ENCODE measurements around the gene RBM20. TPM values are rescaled to one million over a fixed set of nuclear protein-coding genes. Genes with fewer than 3 reads are reported as not detected.
"Not testable (repeated sequence)": the region's sequence is repeated elsewhere in the genome, so short reads cannot be mapped to it uniquely, and the experiment has no call there.

Gene RBM20
- total and polyA plus RNA-seq, 10 of the 15 experiments (the other 5 are each of a cell fraction or from before 2014, with no cell fraction given), result 0.04 to 0.26 (median 0.15) TPM

DNA sequence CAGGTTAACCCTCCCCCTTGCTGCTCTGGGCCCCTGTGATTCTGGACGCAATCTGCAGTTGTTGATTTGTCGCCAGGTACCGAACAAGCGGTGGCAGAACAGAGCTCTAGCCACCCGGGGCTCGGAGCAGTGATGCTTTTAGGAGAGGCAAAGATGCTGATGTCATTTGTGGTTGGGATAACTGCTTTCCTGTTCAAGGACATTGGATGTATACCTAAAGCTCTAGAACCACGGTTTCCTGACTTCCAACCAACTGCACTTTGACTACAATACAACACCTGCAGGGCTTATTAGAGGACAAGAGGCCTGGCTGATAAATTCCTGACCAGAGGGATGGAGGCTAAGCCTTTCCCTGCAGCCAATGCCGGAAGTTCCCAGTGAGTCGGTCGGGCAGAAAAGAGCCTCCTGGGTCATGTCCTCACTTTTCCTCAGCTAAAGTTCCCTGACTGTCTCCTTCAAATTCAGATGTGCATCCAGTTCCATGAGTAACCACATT, 6.5 kb upstream of the RBM20 start (continued):
- TF ChIP-seq, protein P1, sequence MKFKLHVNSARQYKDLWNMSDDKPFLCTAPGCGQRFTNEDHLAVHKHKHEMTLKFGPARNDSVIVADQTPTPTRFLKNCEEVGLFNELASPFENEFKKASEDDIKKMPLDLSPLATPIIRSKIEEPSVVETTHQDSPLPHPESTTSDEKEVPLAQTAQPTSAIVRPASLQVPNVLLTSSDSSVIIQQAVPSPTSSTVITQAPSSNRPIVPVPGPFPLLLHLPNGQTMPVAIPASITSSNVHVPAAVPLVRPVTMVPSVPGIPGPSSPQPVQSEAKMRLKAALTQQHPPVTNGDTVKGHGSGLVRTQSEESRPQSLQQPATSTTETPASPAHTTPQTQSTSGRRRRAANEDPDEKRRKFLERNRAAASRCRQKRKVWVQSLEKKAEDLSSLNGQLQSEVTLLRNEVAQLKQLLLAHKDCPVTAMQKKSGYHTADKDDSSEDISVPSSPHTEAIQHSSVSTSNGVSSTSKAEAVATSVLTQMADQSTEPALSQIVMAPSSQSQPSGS (IDR thresholded peaks at IDR 0.05; ENCODE audit: low read length), result no peak
- no peak for TF ChIP-seq PAX8 (IDR thresholded peaks at IDR 0.05)
- TF ChIP-seq ZZZ3 (IDR thresholded peaks at IDR 0.05; ENCODE audit: control insufficient read depth, insufficient read length, low read depth), result no peak
- TF ChIP-seq RB1 (IDR thresholded peaks at IDR 0.05; ENCODE audit: borderline replicate concordance), result no peak

DNA sequence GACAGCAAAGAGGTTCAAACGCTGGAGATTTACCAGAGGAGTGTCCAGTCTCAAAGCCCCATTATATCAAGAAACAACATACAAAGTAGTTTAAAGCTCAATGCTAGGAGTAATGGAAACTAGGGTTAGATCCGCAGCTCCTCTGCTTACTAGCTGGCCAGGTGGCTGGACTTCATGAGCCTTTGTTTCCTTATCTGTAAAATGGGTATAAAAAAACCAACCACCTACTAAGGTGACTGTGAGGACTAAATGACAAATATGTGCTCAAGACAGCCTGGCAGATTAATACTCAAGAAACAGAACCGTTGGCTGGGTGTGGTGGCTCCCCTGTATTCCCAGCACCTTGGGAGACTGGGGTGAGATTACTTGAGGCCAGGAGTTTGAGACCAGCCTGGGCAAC, 5.8 kb upstream of the RBM20 start:
- ATAC-seq, result no peak
- in situ Hi-C loops (cut with MboI) (no loop called here), intact Hi-C loops (cut with micrococcal nuclease; ENCODE audit: unreplicated experiment) (no loop called here)
- TF ChIP-seq, protein P2, sequence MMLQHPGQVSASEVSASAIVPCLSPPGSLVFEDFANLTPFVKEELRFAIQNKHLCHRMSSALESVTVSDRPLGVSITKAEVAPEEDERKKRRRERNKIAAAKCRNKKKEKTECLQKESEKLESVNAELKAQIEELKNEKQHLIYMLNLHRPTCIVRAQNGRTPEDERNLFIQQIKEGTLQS (IDR thresholded peaks at IDR 0.05; ENCODE audit: borderline replicate concordance, extremely low read depth, low read depth, low read length), result no peak
- Histone ChIP-seq H3K79me2 (ENCODE audit: control insufficient read depth, insufficient read depth, low read length) (no peaks in the 10 kb centered on the region), H3K27ac (ENCODE audit: control insufficient read depth, insufficient read depth) (no peak overlapping the region), H3K36me3 (ENCODE audit: control insufficient read depth in 2 of 2, insufficient read depth in 2 of 2, low read length in 1 of 2) (no peaks in the 10 kb centered on the region), H4K20me1 (ENCODE audit: control insufficient read depth, insufficient read depth) (no peaks in the 10 kb centered on the region), H3K4me2 (ENCODE audit: control insufficient read depth, insufficient read depth) (no peak overlapping the region), H3K4me3 (no peak overlapping the region), H3K9me3 (replicated peaks; ENCODE audit: control insufficient read depth, insufficient read depth, low read length) (no peaks in the 10 kb centered on the region), H3K4me1 (ENCODE audit: control insufficient read depth, insufficient read depth, low read length) (peaks cover 4% of the 10 kb centered on the region; the same call in 1 of the 2 replicates), H3K27me3 (replicated peaks in 1 of 2; ENCODE audit: control insufficient read depth in 2 of 2, insufficient read depth in 2 of 2, low read length in 1 of 2) (peaks cover 5 to 13% of the 10 kb centered on the region in 2 experiments), H2AFZ (ENCODE audit: control insufficient read depth, low read depth, low read length) (no peak overlapping the region), H3K9ac (ENCODE audit: control insufficient read depth, insufficient read depth, low read length) (no peak overlapping the region)
- ChIA-PET RAD21 (ENCODE audit: unreplicated experiment) (no interaction called here), SMC1A (ENCODE audit: uncharacterized antibody, unreplicated experiment) (interaction anchor here (1.1 to 1.2 kb wide), 3 partner anchors 9 to 22 kb away, joined by 3 to 6 read pairs (median 3); no protein-coding TSS in a partner anchor), POLR2A (interaction anchor here (1.1 kb wide), 1 partner anchor 18 kb away, joined by 3 read pairs; no protein-coding TSS in a partner anchor), CTCF (interaction anchor here (1.6 kb wide), 2 partner anchors 26 to 34 kb away, joined by 4 to 7 read pairs; no protein-coding TSS in a partner anchor)
- WGBS (ENCODE audit: insufficient coverage, insufficient replicate concordance, low lambda C conversion rate, missing lambda C conversion rate), result 46% methylated on average over 3 of the region's 3 CpGs
- no peak for DNase-seq (ENCODE audit: low read depth, low spot score)
- BruUV-seq (replicated peaks), result no TSS peak
- FAIRE-seq, result no peak

DNA sequence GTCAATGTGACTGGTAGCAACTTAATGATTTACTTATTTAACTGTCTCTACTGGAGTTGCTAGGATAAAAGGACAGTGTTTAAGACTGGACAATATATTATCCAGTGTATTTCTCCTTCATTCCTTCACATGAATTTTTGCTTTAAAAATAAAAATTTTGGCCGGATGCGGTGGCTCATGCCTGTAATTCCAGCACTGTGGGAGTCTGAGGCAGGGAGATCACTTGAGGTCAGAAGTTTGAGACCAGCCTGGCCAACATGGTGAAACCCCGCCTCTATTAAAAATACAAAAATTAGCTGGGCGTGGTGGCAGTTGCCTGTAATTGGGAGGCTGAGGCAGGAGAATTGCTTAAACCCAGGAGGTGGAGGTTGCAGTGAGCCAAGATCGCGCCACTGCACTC, 5.1 kb upstream of the RBM20 start:
- H4K20me1 ChIP-seq (ENCODE audit: control insufficient read depth, insufficient read depth); H3K4me2 ChIP-seq (ENCODE audit: control insufficient read depth, insufficient read depth); RAD21 ChIA-PET (ENCODE audit: unreplicated experiment); ATAC-seq; H3K27ac ChIP-seq (ENCODE audit: control insufficient read depth, insufficient read depth); H3K79me2 ChIP-seq (ENCODE audit: control insufficient read depth, insufficient read depth, low read length); H3K9ac ChIP-seq (ENCODE audit: control insufficient read depth, insufficient read depth, low read length); H3K9me3 ChIP-seq (replicated peaks; ENCODE audit: control insufficient read depth, insufficient read depth, low read length); H3K4me1 ChIP-seq (ENCODE audit: control insufficient read depth, insufficient read depth, low read length); H3K4me3 ChIP-seq; BruUV-seq (replicated peaks); H2AFZ ChIP-seq (ENCODE audit: control insufficient read depth, low read depth, low read length); intact Hi-C loops (cut with micrococcal nuclease; ENCODE audit: unreplicated experiment); FAIRE-seq; DNase-seq (ENCODE audit: low read depth, low spot score); in situ Hi-C loops (cut with MboI); H3K36me3 ChIP-seq (ENCODE audit: control insufficient read depth in 2 of 2, insufficient read depth in 2 of 2, low read length in 1 of 2): not testable (repeated sequence)
- POLR2A ChIA-PET, result interaction anchor here (1.1 kb wide), 1 partner anchor 18 kb away, joined by 3 read pairs; no protein-coding TSS in a partner anchor
- 65% methylated on average over 6 of the region's 6 CpGs for WGBS (ENCODE audit: insufficient coverage, insufficient replicate concordance, low lambda C conversion rate, missing lambda C conversion rate)
- H3K27me3 ChIP-seq (replicated peaks in 1 of 2; ENCODE audit: control insufficient read depth in 2 of 2, insufficient read depth in 2 of 2, low read length in 1 of 2), result peaks cover 6 to 13% of the 10 kb centered on the region in 2 experiments
- CTCF ChIA-PET, result interaction anchor here (1.6 kb wide), 1 partner anchor 27 kb away, joined by 4 read pairs; no protein-coding TSS in a partner anchor
- SMC1A ChIA-PET (ENCODE audit: uncharacterized antibody, unreplicated experiment), result interaction anchor here (1.2 kb wide), 2 partner anchors 8 to 23 kb away, joined by 3 to 6 read pairs; no protein-coding TSS in a partner anchor

DNA sequence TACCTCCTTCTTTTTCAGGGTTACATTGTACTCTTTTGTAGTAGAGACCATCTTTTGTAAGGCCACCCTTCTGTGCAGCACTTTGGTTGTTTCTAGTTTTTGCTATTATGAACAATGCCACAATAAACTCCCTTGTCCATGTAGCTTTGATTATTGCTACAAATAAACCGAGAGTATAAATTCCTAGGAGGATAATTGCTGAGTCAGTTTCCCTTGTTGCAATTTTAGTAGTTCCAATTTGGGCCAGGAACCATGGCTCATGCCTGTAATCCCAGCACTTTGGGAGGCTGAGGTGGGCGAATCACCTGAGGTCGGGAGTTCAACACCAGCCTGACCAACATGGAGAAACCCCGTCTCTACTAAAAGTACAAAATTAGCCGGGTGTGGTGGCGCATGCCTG, 4.3 kb upstream of the RBM20 start:
- in situ Hi-C loops (cut with MboI); H3K9me3 ChIP-seq (replicated peaks; ENCODE audit: control insufficient read depth, insufficient read depth, low read length); H3K36me3 ChIP-seq (ENCODE audit: control insufficient read depth in 2 of 2, insufficient read depth in 2 of 2, low read length in 1 of 2); H3K4me3 ChIP-seq; H4K20me1 ChIP-seq (ENCODE audit: control insufficient read depth, insufficient read depth); H3K4me2 ChIP-seq (ENCODE audit: control insufficient read depth, insufficient read depth); H3K79me2 ChIP-seq (ENCODE audit: control insufficient read depth, insufficient read depth, low read length); H2AFZ ChIP-seq (ENCODE audit: control insufficient read depth, low read depth, low read length); H3K9ac ChIP-seq (ENCODE audit: control insufficient read depth, insufficient read depth, low read length); BruUV-seq (replicated peaks); FAIRE-seq; H3K4me1 ChIP-seq (ENCODE audit: control insufficient read depth, insufficient read depth, low read length); H3K27ac ChIP-seq (ENCODE audit: control insufficient read depth, insufficient read depth); DNase-seq (ENCODE audit: low read depth, low spot score); ATAC-seq; POLR2A ChIA-PET; intact Hi-C loops (cut with micrococcal nuclease; ENCODE audit: unreplicated experiment): not testable (repeated sequence)
- peaks cover 8 to 18% of the 10 kb centered on the region in 2 experiments for H3K27me3 ChIP-seq (replicated peaks in 1 of 2; ENCODE audit: control insufficient read depth in 2 of 2, insufficient read depth in 2 of 2, low read length in 1 of 2)
- SMC1A ChIA-PET (ENCODE audit: uncharacterized antibody, unreplicated experiment), result interaction anchor here (1.3 to 2.1 kb wide), 3 partner anchors 9 to 60 kb away, joined by 3 to 7 read pairs (median 6); no protein-coding TSS in a partner anchor
- CTCF ChIA-PET, result interaction anchor here (1.5 kb wide), 1 partner anchor 28 kb away, joined by 4 read pairs; no protein-coding TSS in a partner anchor
- RAD21 ChIA-PET (ENCODE audit: unreplicated experiment), result interaction anchor here (1.2 to 1.3 kb wide), 2 partner anchors 23 to 29 kb away, joined by 3 read pairs; no protein-coding TSS in a partner anchor
- WGBS (ENCODE audit: insufficient coverage, insufficient replicate concordance, low lambda C conversion rate, missing lambda C conversion rate), result 67% methylated on average over 6 of the region's 6 CpGs

Measured in GM12878 (cell line).